HL-60 (cell line): ENCODE results near the gene DIDO1.

Source experiments
- GABPA ChIP-seq: IDR thresholded peaks from 2 replicates; pipeline ENCODE4 v1.6.1; 2012; ENCODE audit warnings: low read depth
- POLR2AphosphoS5 ChIP-seq: IDR thresholded peaks from 2 replicates; pipeline ENCODE4 v1.6.1; 2012; ENCODE audit warnings: low read depth

- TF ChIP-seq GABPA: no peak
- TF ChIP-seq POLR2AphosphoS5: no peak
Observed at GRCh38 chr20:62949153-62949821, 23.0 kb upstream of the DIDO1 start.
